Eye (tissue), 1 donor: ENCODE results near the gene MPP2.
A peak's percentile ranks its signal among the peaks of the same experiment; 100 is the strongest.
"Not testable (repeated sequence)": the region's sequence is repeated elsewhere in the genome, so short reads cannot be mapped to it uniquely, and the experiment has no call there.

Source experiments
- DNase-seq: peaks from one replicate; pipeline ENCODE4 v3.0.0-alpha.2; 2015

MPP2 gene

DNA sequence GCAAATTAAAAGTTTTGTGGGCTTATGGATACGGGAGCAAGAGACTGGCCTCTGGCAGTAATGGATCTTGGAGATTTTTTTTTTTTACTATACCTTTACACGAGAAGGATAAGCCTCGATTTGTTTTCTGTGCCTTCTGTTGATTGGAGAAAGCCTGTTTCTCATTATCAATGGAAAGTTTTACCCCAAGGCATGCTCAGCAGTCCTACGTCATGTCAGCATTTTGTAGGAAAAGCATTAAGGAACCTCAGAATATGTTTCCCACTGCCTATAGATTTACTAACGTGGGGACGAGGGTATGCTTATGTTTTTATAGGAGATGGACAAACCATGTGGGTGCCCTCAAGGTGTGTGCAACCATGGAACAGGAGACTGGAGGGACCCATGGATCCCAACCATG, 33.5 kb downstream of the MPP2 start:
- no peak for DNase-seq

GRCh38 chr17:43873091-43873490, 34.2 kb downstream of the MPP2 start:
- DNase-seq, result no peak

- no peak for DNase-seq
These were observed 35.2 kb downstream of the MPP2 start for GRCh38 chr17:43871946-43872690.

DNA sequence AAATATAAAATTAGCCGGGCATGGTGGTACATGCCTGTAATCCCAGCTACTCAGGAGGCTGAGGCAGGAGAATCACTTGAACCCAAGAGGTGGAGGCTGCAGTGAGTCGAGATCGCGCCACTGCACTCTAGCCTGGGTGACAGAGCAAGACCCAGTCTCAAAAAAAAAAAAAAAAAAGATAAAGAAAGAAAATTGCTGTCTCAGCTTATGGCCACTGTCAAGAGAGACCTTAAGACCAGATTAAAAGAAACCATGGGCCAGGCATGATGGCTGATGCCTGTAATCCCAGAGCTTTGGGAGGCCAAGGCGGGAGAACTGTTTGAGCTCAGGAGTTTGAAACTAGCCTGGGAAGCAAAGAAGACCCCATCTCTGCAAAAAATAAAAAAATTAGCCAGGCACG, 38.3 kb downstream of the MPP2 start:
- not testable (repeated sequence) for DNase-seq

- DNase-seq, result no peak
These were observed 38.9 kb downstream of the MPP2 start for GRCh38 chr17:43868226-43868994.

- DNase-seq, result no peak
These were observed 43.0 kb downstream of the MPP2 start for GRCh38 chr17:43864161-43864984.

GRCh38 chr17:43861960-43862359, 45.4 kb downstream of the MPP2 start:
- no peak for DNase-seq

DNA sequence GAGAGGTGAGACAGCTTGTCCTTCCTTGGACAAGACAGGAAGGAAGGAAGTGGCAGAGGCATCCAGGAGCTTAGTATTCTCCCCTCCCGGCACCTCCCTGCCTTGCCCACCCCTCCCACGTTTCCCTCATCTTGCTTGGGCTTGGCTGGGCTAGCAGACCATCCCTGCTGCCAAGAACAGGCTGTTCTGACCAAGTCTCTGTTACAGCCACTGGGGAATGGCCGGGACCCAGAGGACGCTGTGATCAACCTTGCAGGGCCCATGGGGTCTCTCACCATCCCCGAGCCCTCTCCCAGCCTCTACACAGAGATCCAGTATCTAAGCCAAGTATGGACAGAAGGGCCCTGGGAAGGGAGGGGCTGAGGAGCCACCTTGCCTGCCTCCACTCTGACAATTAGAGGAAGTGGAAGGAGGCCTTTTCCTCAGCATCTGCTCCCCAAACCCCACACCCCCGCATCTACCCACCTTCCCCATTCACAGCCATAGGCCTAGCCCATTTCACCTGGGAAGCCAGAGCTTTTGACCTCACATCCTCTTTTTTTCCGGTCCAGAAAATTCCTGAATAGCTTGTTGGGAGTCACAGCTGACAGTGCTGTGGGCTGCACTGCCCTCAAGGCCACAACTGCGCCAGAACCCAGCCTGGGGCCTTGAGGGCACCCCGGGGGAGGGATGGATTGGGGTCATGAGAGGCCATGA, 46.3 kb downstream of the MPP2 start:
- peak; percentile 34 for DNase-seq

DNA sequence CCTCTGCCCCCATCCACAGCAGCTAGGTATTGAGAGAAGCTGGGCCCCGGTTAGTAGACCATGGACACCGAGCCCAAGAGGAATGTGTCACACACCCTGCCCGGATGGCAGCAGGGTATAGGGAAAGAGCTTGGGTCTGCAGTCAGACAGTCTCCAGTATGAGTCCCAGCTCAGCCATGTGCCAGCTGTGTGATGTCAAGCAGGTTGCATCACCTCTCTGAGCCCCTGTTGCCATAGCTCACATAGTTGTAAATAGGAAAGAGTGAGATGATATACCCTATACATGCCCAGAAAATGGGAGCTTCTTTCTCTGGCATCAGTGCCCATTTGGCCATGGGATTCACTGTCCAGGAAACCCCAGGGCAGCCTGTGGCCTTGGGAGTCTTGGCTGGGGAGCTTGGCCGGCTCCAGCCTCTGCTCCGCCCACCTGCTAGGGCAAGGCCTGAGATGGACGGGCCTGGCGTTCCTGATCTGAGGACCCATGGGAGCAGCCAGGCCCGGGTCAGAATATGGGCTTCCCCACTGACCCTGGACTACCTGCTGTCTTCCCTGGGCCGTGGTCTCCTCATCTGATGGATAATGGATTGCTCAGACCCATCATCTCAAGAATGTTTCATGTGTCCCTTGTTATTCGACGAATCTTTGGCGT, 47.1 kb downstream of the MPP2 start:
- DNase-seq, result no peak

- no peak for DNase-seq
These were observed 49.3 kb downstream of the MPP2 start for GRCh38 chr17:43857957-43858600.

DNA sequence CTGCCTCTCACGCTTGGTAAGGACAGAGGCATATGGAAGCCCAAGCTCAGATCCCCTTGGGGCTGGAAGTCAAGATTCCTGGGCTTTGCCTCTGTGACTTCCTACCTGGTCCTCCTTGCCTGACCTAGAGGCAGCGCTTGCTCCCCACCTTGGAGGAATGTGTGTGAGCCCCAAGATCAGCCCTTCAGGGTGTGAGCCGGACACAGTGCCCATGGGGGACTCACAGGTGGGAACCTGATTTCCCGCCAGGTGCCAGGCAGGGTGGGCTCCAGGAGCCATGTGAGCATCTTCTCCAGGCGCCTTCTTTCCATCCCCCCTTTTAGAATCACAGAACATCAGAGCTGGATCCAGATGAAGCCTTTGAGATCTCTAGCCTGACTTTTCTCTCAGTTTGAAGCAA, 50.2 kb downstream of the MPP2 start:
- DNase-seq, result no peak

DNA sequence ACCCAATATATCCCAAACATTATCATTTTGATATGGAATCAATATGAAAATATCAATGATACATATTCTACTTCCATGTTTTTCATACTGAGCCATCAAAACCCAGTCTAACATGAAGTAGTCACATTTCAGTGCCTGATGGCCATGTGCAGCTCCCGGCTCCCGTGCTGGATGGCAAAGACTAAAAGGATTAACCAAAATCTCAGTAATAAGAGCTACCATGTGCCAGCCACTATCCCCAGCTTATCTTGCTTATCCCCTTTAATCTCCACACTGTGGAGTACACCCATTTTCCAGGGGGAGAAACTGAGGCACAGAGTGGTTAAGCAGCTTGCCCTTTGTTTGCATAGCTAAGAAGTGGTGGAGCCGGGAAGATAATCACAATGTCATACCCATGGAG, 51.2 kb downstream of the MPP2 start:
- DNase-seq, result no peak

DNA sequence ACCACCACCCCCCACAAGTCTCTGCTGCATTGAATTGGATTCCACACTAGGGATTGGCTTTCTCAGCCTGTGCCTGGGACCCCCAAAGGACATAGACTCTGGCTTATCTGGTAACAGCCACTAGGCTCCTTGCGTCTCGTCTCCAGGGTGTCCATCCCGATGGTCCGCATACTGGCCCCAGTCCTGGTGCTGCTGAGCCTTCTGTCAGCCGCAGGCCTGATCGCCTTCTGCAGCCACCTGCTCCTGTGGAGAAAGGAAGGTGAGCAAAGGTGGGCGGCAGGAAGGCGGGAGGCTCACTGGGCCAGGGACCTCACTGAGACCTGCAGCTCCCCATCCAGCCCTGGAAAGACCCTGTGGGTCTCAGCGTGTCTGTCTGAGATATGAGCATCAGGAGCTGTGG, 52.3 kb downstream of the MPP2 start:
- no peak for DNase-seq

- no peak for DNase-seq
These were observed 52.8 kb downstream of the MPP2 start for GRCh38 chr17:43854498-43854897.

- no peak for DNase-seq
These were observed 53.8 kb downstream of the MPP2 start for GRCh38 chr17:43853546-43853945.

DNA sequence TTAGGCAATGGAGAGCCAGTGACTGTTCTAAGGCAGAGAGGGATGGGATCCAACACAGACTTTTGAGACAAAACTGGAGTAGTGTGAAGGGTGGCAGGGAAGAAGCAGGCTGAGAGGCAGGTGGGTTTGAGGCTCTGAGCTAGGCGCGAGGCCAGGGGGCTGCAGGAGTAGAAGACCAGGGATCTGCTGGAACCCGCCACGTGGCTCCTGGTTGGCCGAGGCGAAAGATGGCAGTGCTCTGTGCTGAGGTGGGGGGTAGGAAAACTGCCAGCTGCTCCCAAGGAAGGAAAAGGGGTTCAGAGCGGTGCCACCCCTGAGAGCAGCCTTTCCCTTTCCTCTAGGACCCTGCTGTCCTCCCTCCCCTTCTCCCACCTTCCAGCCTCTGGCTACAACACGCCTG, 54.8 kb downstream of the MPP2 start:
- DNase-seq, result no peak

GRCh38 chr17:43849116-43849515, 58.2 kb downstream of the MPP2 start:
- no peak for DNase-seq

- no peak for DNase-seq
These were observed 58.7 kb downstream of the MPP2 start for GRCh38 chr17:43848601-43849000.

DNA sequence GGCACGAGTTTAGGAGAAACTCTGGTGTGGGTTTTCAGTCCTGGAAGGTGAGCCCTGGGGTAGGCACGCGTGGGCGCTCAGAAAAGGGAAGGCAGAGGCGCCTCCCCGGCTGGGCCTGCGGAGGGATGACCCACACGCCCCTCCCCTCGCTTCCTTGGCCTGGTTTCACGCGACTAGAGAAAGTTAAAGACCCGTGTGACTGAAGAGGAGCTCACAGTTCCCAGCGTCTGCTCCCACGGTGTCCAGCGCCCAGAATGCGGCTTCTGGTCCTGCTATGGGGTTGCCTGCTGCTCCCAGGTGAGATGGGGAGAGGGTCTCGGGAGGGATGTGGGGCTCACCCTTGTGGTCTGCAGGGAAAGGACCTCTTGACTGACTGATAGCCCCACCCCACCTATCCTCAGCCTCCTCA, 60.4 kb downstream of the MPP2 start, which contains the start of gene CD300LG:
Gene CD300LG (plus strand): TSS at position 214 of the 409 bp plus-strand sequence. CDS start 41 bp downstream, at position 255.
- peak; percentile 24 for DNase-seq

- DNase-seq, result peak; percentile 85
These were observed 61.1 kb downstream of the MPP2 start for GRCh38 chr17:43846221-43846712.

- DNase-seq, result no peak
These were observed 61.6 kb downstream of the MPP2 start for GRCh38 chr17:43845766-43846165.
